GM19455 (cell line): Measurements from ENCODE around the gene MCM3.

Source experiments
- ATAC-seq: cut with Tn5 transposase; IDR thresholded peaks from one replicate; pipeline ENCODE4 v1.9.1; 2021; ENCODE audit not compliant: unreplicated experiment

Gene MCM3

DNA sequence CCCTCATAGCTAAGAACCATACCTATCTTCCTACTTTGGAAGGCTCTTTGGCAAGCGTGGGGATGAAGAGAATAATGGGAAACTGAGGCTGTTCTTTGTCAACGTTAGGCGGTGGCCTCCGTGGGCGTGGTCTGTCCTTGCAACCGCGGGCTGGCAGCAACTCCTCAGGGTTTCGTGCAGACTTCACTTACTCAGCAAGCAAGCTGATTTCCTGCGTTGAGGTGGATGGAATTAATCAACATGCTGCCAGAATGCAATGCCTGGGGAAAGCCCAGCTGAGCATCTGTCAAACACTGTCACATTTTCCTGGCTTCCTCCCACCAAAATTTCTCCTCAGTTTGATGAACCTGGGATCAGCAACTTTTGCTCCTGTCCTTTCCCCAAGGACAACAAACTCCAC is 31.0 kb downstream of the MCM3 start:
- no peak for ATAC-seq

- peak; percentile 51 for ATAC-seq
Observed at GRCh38 chr6:52251113-52251512, 33.4 kb downstream of the MCM3 start.

- ATAC-seq = no peak
Observed at GRCh38 chr6:52249078-52249477, 35.5 kb downstream of the MCM3 start.

DNA sequence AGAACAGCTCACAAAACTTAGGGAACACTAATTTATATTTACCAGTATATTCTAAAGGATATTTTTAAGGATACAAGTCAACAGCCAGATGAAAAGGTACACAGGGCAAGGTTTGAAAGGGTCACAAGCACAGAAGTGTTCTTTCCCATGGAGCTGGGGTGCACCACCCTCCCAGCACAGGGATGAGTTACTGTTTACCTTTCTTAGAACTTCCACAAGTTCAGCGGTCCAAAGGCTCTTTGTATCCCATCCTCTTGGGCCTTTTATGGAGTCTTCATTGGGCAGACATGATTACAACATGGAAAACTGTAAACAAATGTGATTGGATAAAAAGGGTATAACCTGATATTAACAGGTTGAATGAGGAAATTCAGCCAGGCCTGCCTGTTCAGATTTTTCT is 39.1 kb downstream of the MCM3 start:
- ATAC-seq = no peak

DNA sequence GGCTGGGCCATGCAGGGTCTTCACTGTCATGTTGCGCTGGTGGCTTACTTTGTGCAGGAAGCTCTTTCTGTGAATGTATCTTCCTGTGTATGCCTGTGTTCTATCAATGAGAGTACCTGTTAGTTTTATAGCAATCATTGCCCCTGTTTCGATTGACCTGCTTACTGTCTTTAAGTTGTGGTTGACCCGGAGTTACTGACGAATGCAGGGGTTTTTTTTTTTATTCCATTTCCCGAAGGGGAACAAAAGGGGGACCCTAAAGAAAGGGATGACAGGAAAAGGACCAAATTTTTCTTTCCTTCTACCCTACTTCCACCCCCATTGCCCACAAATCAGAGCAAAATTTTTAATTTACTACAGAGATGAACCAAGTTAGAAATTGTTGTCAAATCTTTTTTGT is 40.1 kb downstream of the MCM3 start, which contains the start of gene IL17F:
Gene IL17F, minus strand, starts transcription at position 101 of the 400 bp plus-strand sequence. Its CDS starts 71 bp downstream, at position 30.
- ATAC-seq = no peak

DNA sequence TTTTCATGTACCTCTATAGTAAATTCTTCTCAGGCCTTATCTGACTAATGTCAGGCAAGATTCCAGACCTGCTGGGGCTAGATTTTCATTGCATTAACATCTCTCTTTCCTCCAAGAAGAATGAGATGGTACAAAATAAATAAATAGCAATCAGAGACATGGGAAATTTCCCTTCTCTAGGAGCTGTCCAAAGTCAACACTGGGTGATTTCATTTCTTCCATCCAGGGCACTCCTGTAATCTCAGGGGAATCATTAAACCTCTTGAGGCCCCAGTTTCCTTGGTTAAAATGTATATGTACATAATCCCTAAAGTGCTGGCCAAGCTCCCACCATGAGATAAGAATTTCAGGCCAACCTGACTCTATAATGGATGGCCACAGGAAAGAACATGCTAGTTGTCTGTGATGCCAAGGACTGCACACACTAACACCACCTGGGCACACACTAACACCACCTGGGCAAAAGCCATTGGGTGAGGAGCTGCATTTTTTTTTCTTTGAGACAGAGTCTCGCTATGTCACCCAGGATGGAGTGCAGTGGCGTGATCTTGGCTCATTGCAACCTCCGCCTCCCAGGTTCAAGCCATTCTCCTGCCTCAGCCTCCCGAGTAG is 41.2 kb downstream of the MCM3 start:
- no peak for ATAC-seq

- ATAC-seq = no peak
Observed at GRCh38 chr6:52241819-52242218, 42.7 kb downstream of the MCM3 start.

DNA sequence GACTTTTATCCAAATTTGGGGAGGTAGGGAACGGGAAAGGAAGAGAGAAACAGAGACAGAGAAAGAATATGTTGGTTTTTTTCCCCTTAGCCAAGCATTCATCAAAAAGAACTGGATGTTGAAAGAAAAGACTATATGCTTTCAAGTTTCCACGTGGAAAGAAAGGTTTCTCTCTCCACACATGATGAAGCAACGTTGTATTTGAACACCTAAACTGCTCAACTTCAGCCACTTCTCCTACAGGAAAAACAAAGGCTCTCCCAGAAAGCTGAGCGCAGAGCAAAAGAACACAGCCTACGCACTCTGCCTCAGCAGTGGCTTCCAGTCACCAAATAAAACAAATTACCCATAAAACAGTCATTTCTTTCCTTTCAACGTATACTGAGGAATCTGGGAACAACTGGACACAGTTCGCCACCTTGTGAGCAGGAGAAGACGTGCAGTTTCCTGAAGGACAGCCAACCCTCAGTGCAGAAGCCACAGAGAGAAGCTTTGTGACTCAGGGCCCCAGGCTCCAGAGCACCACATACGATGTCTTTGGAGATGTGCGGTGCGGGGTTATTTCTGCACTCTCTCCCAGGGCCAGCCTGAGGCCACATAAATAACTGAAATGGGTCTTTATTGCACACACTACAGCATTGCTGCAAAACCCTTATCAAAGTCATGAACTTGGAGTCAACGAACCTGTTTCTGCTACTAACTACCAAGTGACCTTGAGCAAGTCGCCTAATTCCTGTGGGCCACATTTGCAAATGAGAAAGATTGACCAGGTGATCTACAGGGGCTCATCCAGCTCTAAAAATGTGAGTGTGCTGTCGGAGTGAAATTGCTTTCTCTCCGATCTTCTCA is 50.3 kb downstream of the MCM3 start:
- ATAC-seq = peak; percentile 75

GRCh38 chr6:52233005-52233404 is 51.5 kb downstream of the MCM3 start:
- no peak for ATAC-seq

GRCh38 chr6:52231406-52232127 is 53.0 kb downstream of the MCM3 start:
- ATAC-seq = no peak

DNA sequence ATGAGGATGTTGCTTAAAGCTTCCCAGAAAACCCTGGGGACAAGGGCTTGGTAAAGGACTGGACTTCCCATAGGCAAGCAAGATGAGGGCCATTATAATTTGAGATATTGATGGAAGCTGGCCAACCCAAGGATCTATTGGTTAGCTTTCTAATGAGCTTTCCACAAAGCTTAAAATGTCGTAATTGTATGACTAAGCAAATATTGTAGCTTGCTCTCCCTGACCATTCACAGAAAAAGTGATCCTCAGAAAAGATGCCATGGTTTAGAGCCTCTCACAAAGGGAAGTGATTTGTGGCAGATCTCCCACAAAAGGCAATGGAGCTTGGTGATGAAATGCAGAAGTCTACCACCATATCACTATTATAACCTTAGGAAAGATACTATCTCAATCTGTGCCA is 53.9 kb downstream of the MCM3 start:
- ATAC-seq = no peak

GRCh38 chr6:52227495-52227894 is 57.0 kb downstream of the MCM3 start:
- peak; percentile 99 for ATAC-seq

DNA sequence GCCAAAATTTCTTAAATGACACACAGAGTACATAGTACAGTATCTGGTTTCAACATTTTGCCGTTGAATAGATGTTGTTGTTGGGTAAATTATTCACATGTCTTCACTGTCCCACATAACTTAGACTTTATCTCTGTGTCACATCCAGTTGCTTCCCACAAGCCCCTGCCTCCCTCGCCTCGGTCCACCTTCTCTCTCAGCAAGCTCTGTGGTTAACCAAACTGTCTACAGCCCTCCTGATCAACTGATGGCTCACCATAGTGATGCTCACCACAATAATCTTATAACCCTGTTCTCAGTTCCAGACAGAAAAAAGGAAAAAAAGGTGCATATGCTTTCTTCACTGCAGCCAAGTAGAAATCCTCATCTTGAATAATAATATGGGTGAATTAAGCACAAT is 63.2 kb downstream of the MCM3 start:
- ATAC-seq = peak; percentile 75

- ATAC-seq = no peak
Observed at GRCh38 chr6:52217761-52218160, 66.8 kb downstream of the MCM3 start.

GRCh38 chr6:52216932-52217575 is 67.5 kb downstream of the MCM3 start:
- no peak for ATAC-seq

DNA sequence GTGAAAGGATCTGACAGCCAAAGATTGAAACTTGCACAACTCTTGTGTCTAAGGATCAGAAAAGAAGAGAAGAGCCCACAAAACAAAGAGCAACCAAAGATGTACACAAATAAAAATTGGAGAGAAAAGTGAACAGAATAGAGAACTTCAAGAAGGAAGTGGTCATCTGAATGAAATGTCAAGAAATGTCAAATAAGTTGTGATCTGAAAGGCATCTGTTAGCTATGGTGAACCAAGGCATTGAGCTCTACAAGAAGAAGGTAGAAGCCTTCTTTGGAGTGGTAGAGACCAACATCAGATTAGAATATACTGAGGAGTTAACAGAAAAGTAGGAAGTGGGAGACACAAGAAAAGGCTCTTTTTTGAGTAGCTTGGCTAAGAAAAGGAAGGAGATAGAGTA is 68.8 kb downstream of the MCM3 start:
- ATAC-seq = no peak
